HepG2 (cell line): ENCODE measurements around the gene SLC2A4. TPM values are rescaled to one million over a fixed set of nuclear protein-coding genes. Genes with fewer than 3 reads are reported as not detected.
A peak's percentile ranks its signal among the peaks of the same experiment; 100 is the strongest.

Experiments
- ARNT ChIP-seq: fragments of 450-650 bp; IDR thresholded peaks from 2 replicates; pipeline ENCODE4 v1.6.1; 2017
- HBP1 ChIP-seq: IDR thresholded peaks from 2 replicates; pipeline ENCODE4 v1.6.1; 2016; ENCODE audit warnings: low read depth, control low read depth
- HINFP ChIP-seq: sonication (generic); formaldehyde crosslinking; IDR thresholded peaks from 2 replicates; pipeline ENCODE4 v1.4.0; 2020; ENCODE audit warnings: low read depth, mild to moderate bottlenecking, missing genetic modification reagents
- HNF4A ChIP-seq: sonication (generic); formaldehyde crosslinking; IDR thresholded peaks from 2 replicates; pipeline ENCODE4 v1.4.0; 2020; ENCODE audit warnings: missing genetic modification reagents
- KLF11 ChIP-seq: IDR thresholded peaks from 2 replicates; pipeline ENCODE4 v1.6.1; 2016; ENCODE audit warnings: missing compliant biosample characterization
- SRF ChIP-seq: IDR thresholded peaks from 2 replicates; pipeline ENCODE4 v1.6.1; 2011; ENCODE audit warnings: mild to moderate bottlenecking, low read depth, low read length, moderate library complexity
- TBP ChIP-seq: sonication (generic); formaldehyde crosslinking; IDR thresholded peaks from 2 replicates; pipeline ENCODE4 v1.5.0; 2020; ENCODE audit warnings: missing genetic modification reagents
- THYN1 ChIP-seq: sonication (generic); formaldehyde crosslinking; IDR thresholded peaks from 2 replicates; pipeline ENCODE4 v1.8.1; 2023; ENCODE audit warnings: low read depth, mild to moderate bottlenecking, moderate library complexity, missing genetic modification reagents, borderline replicate concordance
- ZNF224 ChIP-seq: sonication (generic); formaldehyde crosslinking; IDR thresholded peaks from 2 replicates; pipeline ENCODE4 v1.5.0; 2020; ENCODE audit warnings: mild to moderate bottlenecking, missing genetic modification reagents
- ZNF230 ChIP-seq: sonication (generic); formaldehyde crosslinking; IDR thresholded peaks from 2 replicates; pipeline ENCODE4 v1.4.0; 2020; ENCODE audit warnings: mild to moderate bottlenecking, missing genetic modification reagents
- ZNF292 ChIP-seq: sonication (generic); formaldehyde crosslinking; IDR thresholded peaks from 2 replicates; pipeline ENCODE4 v1.8.1; 2022; ENCODE audit warnings: mild to moderate bottlenecking, low read depth, missing genetic modification reagents, borderline replicate concordance
- ZNF331 ChIP-seq: sonication (generic); formaldehyde crosslinking; IDR thresholded peaks from 2 replicates; pipeline ENCODE4 v1.4.0; 2020; ENCODE audit warnings: missing genetic modification reagents
- ZNF430 ChIP-seq: sonication (generic); formaldehyde crosslinking; IDR thresholded peaks from 2 replicates; pipeline ENCODE4 v1.9.0; 2021; ENCODE audit warnings: mild to moderate bottlenecking, missing genetic modification reagents
- ZNF44 ChIP-seq: sonication (generic); formaldehyde crosslinking; IDR thresholded peaks from 2 replicates; pipeline ENCODE4 v1.5.1; 2020; ENCODE audit warnings: mild to moderate bottlenecking, missing genetic modification reagents
- ZNF646 ChIP-seq: sonication (generic); formaldehyde crosslinking; IDR thresholded peaks from 2 replicates; pipeline ENCODE4 v1.9.0; 2021; ENCODE audit warnings: mild to moderate bottlenecking, missing genetic modification reagents
- ZNF709 ChIP-seq: sonication (generic); formaldehyde crosslinking; IDR thresholded peaks from 2 replicates; pipeline ENCODE4 v1.5.0; 2020; ENCODE audit warnings: mild to moderate bottlenecking, missing genetic modification reagents
- polyA plus RNA-seq, 8 experiments: library from polyadenylated mRNA; depleted of rRNA in 3 of 8; stranded (reverse) in 7 of 8; unstranded in 1 of 8; fragments of >200 nt; fragmentation: Illumina TruSeq in 4 of 8; extraction: Trizol in 4 of 8; gene quantifications; 2 replicates each; pipeline versions ENCODE4 v1.2.1 to v1.2.3, GENCODE V29; 2011 to 2016; ENCODE audit warnings: low read depth in 4 of 8, missing spikeins in 1 of 8, mixed read lengths in 1 of 8; ENCODE audit not compliant: insufficient read depth in 1 of 8
- total RNA-seq, 5 experiments: library from RNA; depleted of rRNA; stranded (reverse); fragments of >200 nt; fragmentation: Illumina TruSeq; extraction: Trizol; gene quantifications; 2 replicates each; pipeline ENCODE4 v1.2.3, GENCODE V29; 2016; ENCODE audit warnings: low read depth in 1 of 5
- TF ChIP-seq, protein P1 (sequence below): sonication (generic); formaldehyde crosslinking; IDR thresholded peaks from 2 replicates; pipeline ENCODE4 v1.5.0; 2020; ENCODE audit warnings: mild to moderate bottlenecking, missing genetic modification reagents

Gene SLC2A4
- total and polyA plus RNA-seq, 2 of the 13 experiments (the other 11 are each of a cell fraction or from before 2014, with no cell fraction given) = 4.9 to 5.8 TPM

DNA sequence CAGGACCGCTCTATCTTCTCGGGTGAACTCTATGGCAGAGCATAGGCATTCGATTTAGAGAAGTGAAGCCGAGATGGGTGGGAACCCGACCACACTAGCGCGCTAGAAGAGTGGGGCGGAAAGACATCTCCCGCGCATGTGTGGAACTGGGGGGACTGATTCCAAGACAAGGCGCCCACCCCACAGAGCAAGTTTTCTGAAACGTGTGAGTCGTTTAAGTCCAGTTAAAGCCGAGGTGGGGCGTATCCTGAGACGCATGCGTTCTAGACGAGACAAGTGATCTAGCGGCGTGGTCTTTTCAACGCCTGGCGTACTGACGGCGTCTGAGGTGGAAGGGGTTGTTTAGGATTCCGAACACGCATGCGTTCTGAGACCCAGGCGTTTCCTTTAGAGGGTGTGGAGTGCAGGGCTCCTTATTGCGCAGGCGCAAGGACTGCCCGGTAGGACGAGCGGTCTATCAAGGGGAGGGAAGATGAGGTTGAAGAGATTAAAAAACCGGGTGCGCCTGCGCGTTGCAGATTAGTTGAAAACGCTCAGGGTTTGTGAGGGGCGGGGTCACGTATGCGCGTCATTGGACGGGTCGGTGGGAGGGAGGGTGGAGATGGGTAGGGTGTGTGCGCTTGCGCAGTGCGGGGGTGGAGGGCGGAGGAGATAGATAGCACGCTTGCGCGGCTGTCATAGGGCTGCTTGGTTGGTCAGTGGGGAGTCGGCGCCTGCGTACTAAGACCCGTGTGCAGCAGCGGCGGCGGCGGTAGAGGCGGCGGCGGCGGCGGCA is 25.6 kb downstream of the SLC2A4 start, which contains the start of gene EIF5A (continued):
- peak; percentile 71; the same call in 1 of the 2 replicates for TF ChIP-seq HINFP (CRISPR knock-in tag)
- 0 out of 2 replicates have a peak, but pooled peaks have one; percentile 24 for TF ChIP-seq ZNF709 (CRISPR knock-in tag)
- no peak for TF ChIP-seq HBP1 (CRISPR knock-in tag)
- no peak for TF ChIP-seq ZNF646 (CRISPR knock-in tag)
- no peak for TF ChIP-seq HNF4A (CRISPR knock-in tag)
- TF ChIP-seq SRF = no peak
- TF ChIP-seq ZNF430 = no peak
- no peak for TF ChIP-seq ARNT
- TF ChIP-seq TBP = no peak
- TF ChIP-seq KLF11 (CRISPR knock-in tag) = no peak
- TF ChIP-seq ZNF292 (CRISPR knock-in tag) = no peak
- no peak for TF ChIP-seq ZNF230 (CRISPR knock-in tag)
- TF ChIP-seq ZNF331 (CRISPR knock-in tag) = peak; percentile 52; the same call in 1 of the 2 replicates
- TF ChIP-seq ZNF44 (CRISPR knock-in tag) = peak; percentile 44; the same call in 1 of the 2 replicates
- TF ChIP-seq ZNF224 (CRISPR knock-in tag) = no peak
- TF ChIP-seq, protein P1, sequence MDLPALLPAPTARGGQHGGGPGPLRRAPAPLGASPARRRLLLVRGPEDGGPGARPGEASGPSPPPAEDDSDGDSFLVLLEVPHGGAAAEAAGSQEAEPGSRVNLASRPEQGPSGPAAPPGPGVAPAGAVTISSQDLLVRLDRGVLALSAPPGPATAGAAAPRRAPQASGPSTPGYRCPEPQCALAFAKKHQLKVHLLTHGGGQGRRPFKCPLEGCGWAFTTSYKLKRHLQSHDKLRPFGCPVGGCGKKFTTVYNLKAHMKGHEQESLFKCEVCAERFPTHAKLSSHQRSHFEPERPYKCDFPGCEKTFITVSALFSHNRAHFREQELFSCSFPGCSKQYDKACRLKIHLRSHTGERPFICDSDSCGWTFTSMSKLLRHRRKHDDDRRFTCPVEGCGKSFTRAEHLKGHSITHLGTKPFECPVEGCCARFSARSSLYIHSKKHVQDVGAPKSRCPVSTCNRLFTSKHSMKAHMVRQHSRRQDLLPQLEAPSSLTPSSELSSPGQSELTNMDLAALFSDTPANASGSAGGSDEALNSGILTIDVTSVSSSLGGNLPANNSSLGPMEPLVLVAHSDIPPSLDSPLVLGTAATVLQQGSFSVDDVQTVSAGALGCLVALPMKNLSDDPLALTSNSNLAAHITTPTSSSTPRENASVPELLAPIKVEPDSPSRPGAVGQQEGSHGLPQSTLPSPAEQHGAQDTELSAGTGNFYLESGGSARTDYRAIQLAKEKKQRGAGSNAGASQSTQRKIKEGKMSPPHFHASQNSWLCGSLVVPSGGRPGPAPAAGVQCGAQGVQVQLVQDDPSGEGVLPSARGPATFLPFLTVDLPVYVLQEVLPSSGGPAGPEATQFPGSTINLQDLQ = no peak
- TF ChIP-seq THYN1 (CRISPR knock-in tag) = no peak
